Neural crest cell (in vitro differentiated cells): Measurements from ENCODE around the gene CCDC171. TPM values are rescaled to one million over a fixed set of nuclear protein-coding genes. Genes with fewer than 3 reads are reported as not detected.

Experiments used
- DNase-seq: peaks from one replicate; pipeline ENCODE4 v3.0.0; 2021; ENCODE audit warnings: low read depth, mixed read lengths, low spot score
- H3K27ac Mint-ChIP-seq: one replicate; pipeline ENCODE4 v1.8.0; 2021; ENCODE audit warnings: mild to moderate bottlenecking, mixed read lengths; ENCODE audit not compliant: unreplicated experiment
- H3K27me3 Mint-ChIP-seq: 2 replicates; pipeline ENCODE4 v1.8.0; 2021; ENCODE audit warnings: low read depth, mild to moderate bottlenecking, mixed read lengths
- H3K36me3 Mint-ChIP-seq: 2 replicates; pipeline ENCODE4 v1.8.0; 2021; ENCODE audit warnings: low read depth, mild to moderate bottlenecking, mixed read lengths
- H3K4me1 Mint-ChIP-seq: 2 replicates; pipeline ENCODE4 v1.8.0; 2021; ENCODE audit warnings: mixed read lengths
- H3K4me3 Mint-ChIP-seq: one replicate; pipeline ENCODE4 v1.8.0; 2021; ENCODE audit warnings: mild to moderate bottlenecking, mixed read lengths
- H3K9me3 Mint-ChIP-seq: 2 replicates; pipeline ENCODE4 v1.8.0; 2021; ENCODE audit warnings: mixed read lengths
- CTCF ChIP-seq: fragments of 200-600 bp; sonication (generic); conservative IDR thresholded peaks from 2 replicates; pipeline ENCODE4 v1.5.0; 2021; ENCODE audit warnings: antibody characterized with exemption, mild to moderate bottlenecking
- total RNA-seq: library from RNA; stranded (reverse); gene quantifications from 2 replicates; pipeline ENCODE4 v1.2.1, GENCODE V29; 2021

Gene CCDC171
- total RNA-seq, 1 donor from 2014 or later: 6.1 TPM

GRCh38 chr9:15717290-15717967 is 164.6 kb downstream of the CCDC171 start:
- peaks cover 6% of the 10 kb centered on the region for H3K4me1 Mint-ChIP-seq
- H3K27ac Mint-ChIP-seq: no peak overlapping the region
- H3K36me3 Mint-ChIP-seq: peaks cover 2% of the 10 kb centered on the region
- H3K27me3 Mint-ChIP-seq: no peaks in the 10 kb centered on the region
- no peak overlapping the region for H3K4me3 Mint-ChIP-seq
- H3K9me3 Mint-ChIP-seq: peaks cover 3% of the 10 kb centered on the region
- DNase-seq: no peak
- no peak for TF ChIP-seq CTCF

GRCh38 chr9:15718423-15718822 is 165.6 kb downstream of the CCDC171 start:
- no peaks in the 10 kb centered on the region for H3K27me3 Mint-ChIP-seq
- H3K9me3 Mint-ChIP-seq: peaks cover 3% of the 10 kb centered on the region
- no peak for DNase-seq
- H3K27ac Mint-ChIP-seq: no peak overlapping the region
- no peak for TF ChIP-seq CTCF
- H3K36me3 Mint-ChIP-seq: peaks cover 2% of the 10 kb centered on the region
- H3K4me3 Mint-ChIP-seq: no peak overlapping the region
- peaks cover 12% of the 10 kb centered on the region for H3K4me1 Mint-ChIP-seq

GRCh38 chr9:15720861-15721260 is 168.0 kb downstream of the CCDC171 start:
- peaks cover 2% of the 10 kb centered on the region for H3K36me3 Mint-ChIP-seq
- no peak overlapping the region for H3K4me3 Mint-ChIP-seq
- no peak for TF ChIP-seq CTCF
- H3K27me3 Mint-ChIP-seq: no peaks in the 10 kb centered on the region
- no peak overlapping the region for H3K27ac Mint-ChIP-seq
- peaks cover 16% of the 10 kb centered on the region for H3K4me1 Mint-ChIP-seq
- no peak for DNase-seq
- peaks cover 3% of the 10 kb centered on the region for H3K9me3 Mint-ChIP-seq

GRCh38 chr9:15722888-15723287 is 170.0 kb downstream of the CCDC171 start:
- peak overlapping the region; percentile 95 for H3K27ac Mint-ChIP-seq

GRCh38 chr9:15724016-15724415 is 171.2 kb downstream of the CCDC171 start:
- H3K36me3 Mint-ChIP-seq: no peaks in the 10 kb centered on the region
- H3K9me3 Mint-ChIP-seq: no peaks in the 10 kb centered on the region
- no peak overlapping the region for H3K27ac Mint-ChIP-seq
- H3K27me3 Mint-ChIP-seq: no peaks in the 10 kb centered on the region
- DNase-seq: no peak
- no peak overlapping the region for H3K4me3 Mint-ChIP-seq
- peaks cover 12% of the 10 kb centered on the region for H3K4me1 Mint-ChIP-seq
- TF ChIP-seq CTCF: no peak

More at GRCh38 chr9:15722888-15723287, 170.0 kb downstream of the CCDC171 start:
- H3K36me3 Mint-ChIP-seq: peaks cover 2% of the 10 kb centered on the region
- no peaks in the 10 kb centered on the region for H3K9me3 Mint-ChIP-seq
- H3K27me3 Mint-ChIP-seq: no peaks in the 10 kb centered on the region
- H3K4me3 Mint-ChIP-seq: peak overlapping the region; percentile 55
- TF ChIP-seq CTCF: no peak
- H3K4me1 Mint-ChIP-seq: peaks cover 16% of the 10 kb centered on the region
- DNase-seq: peak; percentile 6
